ENCODE measurements around the gene FBXO36.

GRCh38 chr2:229896857-229897256 lies 25.4 kb upstream of the FBXO36 start:
- TF ChIP-seq CTCF (IDR thresholded peaks at IDR 0.05) (no peak), EZH2 (IDR thresholded peaks at IDR 0.05; ENCODE audit: borderline replicate concordance, insufficient read depth, low read depth, low read length, poor library complexity, severe bottlenecking) (no peak)
